Testis (tissue), 2 donors: ENCODE measurements around the gene SHISAL1.

ENCODE experiments used
- CTCF ChIP-seq, 3 experiments: fragments of 450-650 bp in 2 of 3; fragments of 200-600 bp in 1 of 3; sonication (generic) in 1 of 3; IDR thresholded peaks; one replicate each; pipeline ENCODE4 v1.5.1; 2016 to 2019; ENCODE audit warnings: antibody characterized with exemption in 3 of 3, mild to moderate bottlenecking in 2 of 3, moderate library complexity in 1 of 3
- POLR2A ChIP-seq: fragments of 450-650 bp; IDR thresholded peaks from one replicate; pipeline ENCODE4 v1.6.1; 2017; ENCODE audit warnings: antibody characterized with exemption, mild to moderate bottlenecking, moderate library complexity

- no peak for TF ChIP-seq CTCF (IDR thresholded peaks at IDR 0.05)
- no peak for TF ChIP-seq POLR2A
Measured at GRCh38 chr22:44286646-44287045, 26.1 kb downstream of the SHISAL1 start.
